Measurements from ENCODE around the gene CYB5R3. TPM values are rescaled to one million over a fixed set of nuclear protein-coding genes. Genes with fewer than 3 reads are reported as not detected.
"Not testable (repeated sequence)": the region's sequence is repeated elsewhere in the genome, so short reads cannot be mapped to it uniquely, and the experiment has no call there.

Gene CYB5R3
- total RNA-seq, 1 experiment from 2014 or later: 106 TPM

GRCh38 chr22:42619261-42620063 lies 29.7 kb downstream of the CYB5R3 start:
- H3K36me3 ChIP-seq (ENCODE audit: low read depth): no peaks in the 10 kb centered on the region

DNA sequence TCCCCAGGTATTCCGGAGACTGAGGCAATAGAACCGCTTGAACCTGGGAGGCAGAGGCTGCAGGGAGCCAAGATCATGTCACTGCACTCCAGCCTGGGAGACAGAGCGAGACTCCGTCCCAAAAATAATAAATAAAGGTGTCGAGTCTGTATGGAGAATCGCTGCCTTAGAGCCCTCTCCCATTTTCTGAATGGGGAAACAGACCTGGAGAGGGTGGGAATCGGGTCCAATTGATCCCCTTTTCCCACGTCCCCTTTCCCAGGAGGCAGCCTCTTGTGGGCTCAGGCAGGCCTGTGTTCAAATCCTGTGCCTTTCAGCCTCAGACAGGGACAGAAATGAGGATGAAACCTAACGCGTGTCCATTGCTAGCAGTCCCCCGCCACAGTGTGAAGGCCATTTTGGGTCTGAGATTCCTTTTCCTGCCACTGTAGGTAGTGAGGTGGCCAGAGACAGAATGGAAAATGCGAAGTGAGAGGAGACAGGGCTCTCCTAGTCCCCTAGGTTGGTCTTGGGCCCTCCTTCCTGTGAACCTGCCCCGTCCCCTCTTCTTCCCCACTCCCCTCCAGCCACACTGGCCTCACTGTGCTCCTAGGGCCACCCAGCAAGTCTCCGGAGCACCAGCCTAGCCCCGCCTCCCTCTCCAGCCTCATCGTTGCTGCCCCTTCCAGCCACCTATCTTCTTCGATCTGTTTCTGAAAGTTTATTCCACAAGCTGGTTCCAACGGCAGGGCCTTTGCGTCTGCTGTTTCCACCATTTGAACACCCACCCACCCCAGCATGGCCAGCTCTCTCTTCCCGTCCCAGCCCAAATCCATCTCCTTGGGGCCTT lies 31.8 kb downstream of the CYB5R3 start:
- H3K79me2 ChIP-seq (ENCODE audit: low read depth): peaks cover 19% of the 10 kb centered on the region
- H3K4me1 ChIP-seq (replicated peaks; ENCODE audit: insufficient read depth): peaks cover 28% of the 10 kb centered on the region
- 0 out of 2 replicates have a peak, but pooled peaks cover 3% of the 10 kb centered on the region for H3K36me3 ChIP-seq (ENCODE audit: low read depth)
- TF ChIP-seq CTCF (conservative IDR thresholded peaks at IDR 0.05) (no peak), EZH2 (IDR thresholded peaks at IDR 0.05; ENCODE audit: low read depth) (no peak)
- no peak overlapping the region for H3K27ac ChIP-seq
- H3F3A ChIP-seq (ENCODE audit: insufficient read depth, low read depth): peaks cover 47% of the 10 kb centered on the region
- BruUV-seq (replicated peaks): no TSS peak
- CTCF ChIA-PET: no interaction called here
- H3K9me2 ChIP-seq (ENCODE audit: insufficient read depth): no peaks in the 10 kb centered on the region
- H2AFZ ChIP-seq: no peak overlapping the region
- H3K27me3 ChIP-seq (ENCODE audit: insufficient read depth, low read depth): no peaks in the 10 kb centered on the region
- POLR2A ChIA-PET (ENCODE audit: unreplicated experiment): no interaction called here
- intact Hi-C loops (cut with micrococcal nuclease; ENCODE audit: unreplicated experiment): no loop called here
- H3K4me2 ChIP-seq: 0 out of 2 replicates have a peak overlapping the region, but pooled peaks have one; percentile 100
- H3K9me3 ChIP-seq (ENCODE audit: insufficient read depth, low read depth): no peaks in the 10 kb centered on the region
- H3K4me3 ChIP-seq: no peak overlapping the region
- peaks cover 17% of the 10 kb centered on the region for H4K20me1 ChIP-seq (ENCODE audit: insufficient read depth)
- DNase-seq: no peak

More at GRCh38 chr22:42619261-42620063, 29.7 kb downstream of the CYB5R3 start:
- H3K4me1 ChIP-seq (replicated peaks; ENCODE audit: insufficient read depth): peaks cover 13% of the 10 kb centered on the region
- H3K27ac ChIP-seq: no peak overlapping the region
- no peaks in the 10 kb centered on the region for H4K20me1 ChIP-seq (ENCODE audit: insufficient read depth)
- no peak overlapping the region for H2AFZ ChIP-seq
- POLR2A ChIA-PET (ENCODE audit: unreplicated experiment): no interaction called here
- no peaks in the 10 kb centered on the region for H3K9me3 ChIP-seq (ENCODE audit: insufficient read depth, low read depth)
- intact Hi-C loops (cut with micrococcal nuclease; ENCODE audit: unreplicated experiment): no loop called here
- H3K27me3 ChIP-seq (ENCODE audit: insufficient read depth, low read depth): no peaks in the 10 kb centered on the region
- no peaks in the 10 kb centered on the region for H3K79me2 ChIP-seq (ENCODE audit: low read depth)
- DNase-seq: no peak
- H3K9me2 ChIP-seq (ENCODE audit: insufficient read depth): no peaks in the 10 kb centered on the region
- H3K4me2 ChIP-seq: no peak overlapping the region
- CTCF ChIA-PET: interaction anchor here (0.6 kb wide), 1 partner anchor 43 kb away, joined by 5 read pairs; no protein-coding TSS in a partner anchor
- peaks cover 32% of the 10 kb centered on the region for H3F3A ChIP-seq (ENCODE audit: insufficient read depth, low read depth)
- H3K4me3 ChIP-seq: no peak overlapping the region
- TSS peak; percentile 10 for BruUV-seq (replicated peaks)
- no peak for TF ChIP-seq CTCF (conservative IDR thresholded peaks at IDR 0.05)
- TF ChIP-seq EZH2 (IDR thresholded peaks at IDR 0.05; ENCODE audit: low read depth): no peak

- H3K9me3 ChIP-seq (ENCODE audit: insufficient read depth, low read depth); H3K27me3 ChIP-seq (ENCODE audit: insufficient read depth, low read depth); DNase-seq; H3K36me3 ChIP-seq (ENCODE audit: low read depth); BruUV-seq (replicated peaks); H3K9me2 ChIP-seq (ENCODE audit: insufficient read depth): not testable (repeated sequence)
- H3K4me3 ChIP-seq: peak overlapping the region; percentile 100
- H4K20me1 ChIP-seq (ENCODE audit: insufficient read depth): peaks cover 29% of the 10 kb centered on the region
- peaks cover 30% of the 10 kb centered on the region for H3K4me1 ChIP-seq (replicated peaks; ENCODE audit: insufficient read depth)
- CTCF ChIA-PET: interaction anchor here (0.7 to 1.2 kb wide), 2 partner anchors 252 to 570 kb away, joined by 3 read pairs; no protein-coding TSS in a partner anchor
- peak overlapping the region; percentile 100 for H3K4me2 ChIP-seq
- intact Hi-C loops (cut with micrococcal nuclease; ENCODE audit: unreplicated experiment): loop anchor here (2.0 kb wide), 2 partner anchors 19 to 247 kb away; no protein-coding TSS in a partner anchor
- POLR2A ChIA-PET (ENCODE audit: unreplicated experiment): interaction anchor here (0.6 to 0.7 kb wide), 5 partner anchors 20 to 1217 kb away, joined by 3 to 7 read pairs (median 5); no protein-coding TSS in a partner anchor
- peaks cover 35% of the 10 kb centered on the region for H3K79me2 ChIP-seq (ENCODE audit: low read depth)
- peak overlapping the region; percentile 96 for H3K27ac ChIP-seq
- H3F3A ChIP-seq (ENCODE audit: insufficient read depth, low read depth): peaks cover 45% of the 10 kb centered on the region
- H2AFZ ChIP-seq: peak overlapping the region; percentile 29; the same call in 1 of the 2 replicates
Measured at GRCh38 chr22:42615860-42616175, 33.4 kb downstream of the CYB5R3 start.

Measured in PC-9 (cell line).